ENCODE results near the gene KRT40. TPM values are rescaled to one million over a fixed set of nuclear protein-coding genes. Genes with fewer than 3 reads are reported as not detected.

The KRT40 gene
- total RNA-seq, 1 donor from 2014 or later, result not detected

GRCh38 chr17:40936437-40936971, 47.6 kb downstream of the KRT40 start:
- Mint-ChIP-seq H3K4me1 (ENCODE audit: unreplicated experiment) (peaks cover 6% of the 10 kb centered on the region), H3K36me3 (ENCODE audit: unreplicated experiment) (no peaks in the 10 kb centered on the region), H3K4me3 (ENCODE audit: unreplicated experiment) (no peak overlapping the region), H3K27me3 (ENCODE audit: unreplicated experiment) (no peaks in the 10 kb centered on the region), H3K9me3 (ENCODE audit: unreplicated experiment) (no peaks in the 10 kb centered on the region), H3K27ac (ENCODE audit: unreplicated experiment) (no peak overlapping the region)
- DNase-seq (ENCODE audit: extremely low spot score, unreplicated experiment), result no peak
- no peak for TF ChIP-seq CTCF (IDR thresholded peaks at IDR 0.05)

GRCh38 chr17:40935624-40936023, 48.5 kb downstream of the KRT40 start:
- Mint-ChIP-seq H3K4me3 (ENCODE audit: unreplicated experiment) (no peak overlapping the region), H3K27me3 (ENCODE audit: unreplicated experiment) (no peaks in the 10 kb centered on the region), H3K27ac (ENCODE audit: unreplicated experiment) (no peak overlapping the region), H3K36me3 (ENCODE audit: unreplicated experiment) (no peaks in the 10 kb centered on the region), H3K4me1 (ENCODE audit: unreplicated experiment) (peaks cover 6% of the 10 kb centered on the region), H3K9me3 (ENCODE audit: unreplicated experiment) (no peaks in the 10 kb centered on the region)
- TF ChIP-seq CTCF (IDR thresholded peaks at IDR 0.05), result no peak
- DNase-seq (ENCODE audit: extremely low spot score, unreplicated experiment), result no peak

GRCh38 chr17:40932608-40933007, 51.5 kb downstream of the KRT40 start:
- no peaks in the 10 kb centered on the region for H3K36me3 Mint-ChIP-seq (ENCODE audit: unreplicated experiment)
- no peaks in the 10 kb centered on the region for H3K9me3 Mint-ChIP-seq (ENCODE audit: unreplicated experiment)
- no peaks in the 10 kb centered on the region for H3K27me3 Mint-ChIP-seq (ENCODE audit: unreplicated experiment)
- no peak overlapping the region for H3K4me3 Mint-ChIP-seq (ENCODE audit: unreplicated experiment)
- H3K4me1 Mint-ChIP-seq (ENCODE audit: unreplicated experiment), result peaks cover 5% of the 10 kb centered on the region
- DNase-seq (ENCODE audit: extremely low spot score, unreplicated experiment), result no peak
- H3K27ac Mint-ChIP-seq (ENCODE audit: unreplicated experiment), result no peak overlapping the region
- no peak for TF ChIP-seq CTCF (IDR thresholded peaks at IDR 0.05)

GRCh38 chr17:40931311-40931710, 52.8 kb downstream of the KRT40 start:
- no peaks in the 10 kb centered on the region for H3K27me3 Mint-ChIP-seq (ENCODE audit: unreplicated experiment)
- no peaks in the 10 kb centered on the region for H3K4me1 Mint-ChIP-seq (ENCODE audit: unreplicated experiment)
- no peak for TF ChIP-seq CTCF (IDR thresholded peaks at IDR 0.05)
- no peaks in the 10 kb centered on the region for H3K9me3 Mint-ChIP-seq (ENCODE audit: unreplicated experiment)
- no peak overlapping the region for H3K27ac Mint-ChIP-seq (ENCODE audit: unreplicated experiment)
- no peak overlapping the region for H3K4me3 Mint-ChIP-seq (ENCODE audit: unreplicated experiment)
- no peaks in the 10 kb centered on the region for H3K36me3 Mint-ChIP-seq (ENCODE audit: unreplicated experiment)
- no peak for DNase-seq (ENCODE audit: extremely low spot score, unreplicated experiment)

Other genes starting within 250 kb of the KRT40 start
- gene KRT25, start 229.0 kb downstream of the KRT40 start, total RNA-seq, result not detected in 2 replicates
- not detected in 2 replicates for gene KRT26, start 212.1 kb downstream of the KRT40 start, total RNA-seq
- not detected in 2 replicates for gene KRT27, start 201.8 kb downstream of the KRT40 start, total RNA-seq
- gene KRT28, start 184.4 kb downstream of the KRT40 start, total RNA-seq, result not detected in 2 replicates
- 46.5 and 49.0 TPM in 2 replicates for gene KRT10, start 161.7 kb downstream of the KRT40 start, total RNA-seq
- not detected in 2 replicates for gene KRT12, start 117.1 kb downstream of the KRT40 start, total RNA-seq
- not detected in 2 replicates for gene KRT20, start 99.1 kb downstream of the KRT40 start, total RNA-seq
- gene KRT23, start 46.7 kb downstream of the KRT40 start, total RNA-seq, result not detected in 2 replicates
- gene KRT39, start 17.4 kb downstream of the KRT40 start, total RNA-seq, result not detected in 2 replicates
- gene KRTAP3-3, start 9.8 kb upstream of the KRT40 start, total RNA-seq, result not detected in 2 replicates
- not detected in 2 replicates for gene KRTAP3-2, start 15.6 kb upstream of the KRT40 start, total RNA-seq
- gene KRTAP3-1, start 24.8 kb upstream of the KRT40 start, total RNA-seq, result not detected in 2 replicates
- not detected in 2 replicates for gene KRTAP1-5, start 42.9 kb upstream of the KRT40 start, total RNA-seq
- gene KRTAP1-4, start 45.9 kb upstream of the KRT40 start, total RNA-seq, result not detected in 2 replicates
- gene KRTAP1-3, start 50.5 kb upstream of the KRT40 start, total RNA-seq, result not detected in 2 replicates
- gene KRTAP1-1, start 57.1 kb upstream of the KRT40 start, total RNA-seq, result not detected in 2 replicates
- gene KRTAP2-1, start 63.0 kb upstream of the KRT40 start, total RNA-seq, result not detected in 2 replicates
- gene KRTAP2-2, start 70.9 kb upstream of the KRT40 start, total RNA-seq, result not detected in 2 replicates
- not detected in 2 replicates for gene KRTAP2-3, start 75.8 kb upstream of the KRT40 start, total RNA-seq
- gene KRTAP2-4, start 81.6 kb upstream of the KRT40 start, total RNA-seq, result not detected in 2 replicates
- not detected in 2 replicates for gene KRTAP4-7, start 99.8 kb upstream of the KRT40 start, total RNA-seq
- gene KRTAP4-8, start 113.8 kb upstream of the KRT40 start, total RNA-seq, result not detected in 2 replicates
- not detected in 2 replicates for gene KRTAP4-16, start 117.9 kb upstream of the KRT40 start, total RNA-seq
- not detected in 2 replicates for gene KRTAP4-9, start 121.1 kb upstream of the KRT40 start, total RNA-seq
- gene KRTAP4-11, start 134.0 kb upstream of the KRT40 start, total RNA-seq, result not detected in 2 replicates
- not detected in 2 replicates for gene KRTAP4-12, start 139.9 kb upstream of the KRT40 start, total RNA-seq
- gene KRTAP4-6, start 156.2 kb upstream of the KRT40 start, total RNA-seq, result not detected in 2 replicates
- gene KRTAP4-5, start 165.5 kb upstream of the KRT40 start, total RNA-seq, result not detected in 2 replicates
- not detected in 2 replicates for gene KRTAP4-4, start 176.4 kb upstream of the KRT40 start, total RNA-seq
- not detected in 2 replicates for gene KRTAP4-3, start 183.9 kb upstream of the KRT40 start, total RNA-seq
- not detected in 2 replicates for gene KRTAP4-2, start 193.9 kb upstream of the KRT40 start, total RNA-seq
- not detected in 2 replicates for gene KRTAP4-1, start 200.6 kb upstream of the KRT40 start, total RNA-seq
- not detected in 2 replicates for gene KRTAP9-1, start 205.6 kb upstream of the KRT40 start, total RNA-seq
- gene KRTAP9-2, start 242.3 kb upstream of the KRT40 start, total RNA-seq, result not detected in 2 replicates
- gene KRTAP9-3, start 248.1 kb upstream of the KRT40 start, total RNA-seq, result not detected in 2 replicates

Measured in osteocyte (in vitro differentiated cells).